K562 (cell line): Measurements from ENCODE around the gene IPO8. TPM values are rescaled to one million over a fixed set of nuclear protein-coding genes. Genes with fewer than 3 reads are reported as not detected.

Experiments used
- ATAC-seq: fragments of 200-7000 bp; cut with Tn5 transposase; 3 replicates; pipeline ENCODE4 v1.9.1; 2020; ENCODE audit warnings: moderate library complexity
- BruUV-seq: library from RNA; stranded (reverse); fragments of 400-500 nt; replicated peaks from 2 replicates; lab custom pipeline; 2021; lab: Mats Ljungman, UMichigan
- CTCF ChIA-PET: fragments of 300-600 bp; formaldehyde crosslinking; extraction: SDS; loops from one replicate; lab custom pipeline; 2021; ENCODE audit warnings: low intra/inter-chr PET ratio; lab: Yijun Ruan, JAX
- POLR2A ChIA-PET: fragments of 300-600, 350-650 bp; sonication (Branson Sonifier 250); formaldehyde crosslinking; extraction: SDS; loops from one replicate; lab custom pipeline; 2021; ENCODE audit warnings: antibody characterized with exemption, inconsistent platforms; lab: Yijun Ruan, JAX
- DNase-seq, 4 experiments: peaks; one replicate each; pipeline versions ENCODE4 v3.0.0 to v3.0.0-alpha.2; 2011 to 2018; ENCODE audit warnings: low spot score in 3 of 4, mixed read lengths in 3 of 4; ENCODE audit errors: extremely low read depth in 1 of 4
- FAIRE-seq: peaks from 2 replicates; lab custom pipeline; 2011; peaks lifted over from hg19 to GRCh38; lab: Jason Lieb, UNC
- H2AFZ ChIP-seq: 2 replicates; pipeline ENCODE4 v1.6.0; 2011; ENCODE audit warnings: low read depth, low read length, control low read depth, inconsistent platforms
- H3K27ac ChIP-seq: fragments of 200-600 bp; 3 replicates; pipeline ENCODE4 v1.8.0; 2011; ENCODE audit warnings: low read depth, mild to moderate bottlenecking, control low read depth, inconsistent platforms, low read length, moderate library complexity, mixed read lengths; ENCODE audit errors: extremely low read depth
- H3K27me3 ChIP-seq, 2 experiments: fragments of 300-600 bp in 1 of 2; 2 replicates in 1 of 2; 3 replicates in 1 of 2; pipeline versions ENCODE4 v1.6.0 to v1.8.0; 2011; ENCODE audit warnings: inconsistent platforms in 2 of 2, low read length in 2 of 2, mild to moderate bottlenecking in 1 of 2, mixed read lengths in 1 of 2, moderate library complexity in 1 of 2; ENCODE audit not compliant: control insufficient read depth in 2 of 2, insufficient read depth in 2 of 2
- H3K36me3 ChIP-seq: fragments of 300-600 bp; 3 replicates; pipeline ENCODE4 v1.8.0; 2011; ENCODE audit warnings: mild to moderate bottlenecking, low read length, inconsistent platforms; ENCODE audit not compliant: control insufficient read depth, insufficient read depth
- H3K4me1 ChIP-seq, 2 experiments: fragments of 200-600 bp in 1 of 2; replicated peaks in 1 of 2; 2 replicates in 1 of 2; 3 replicates in 1 of 2; pipeline versions ENCODE4 v1.5.1 to v1.8.0; 2011; ENCODE audit warnings: inconsistent platforms in 2 of 2, low read length in 2 of 2, mild to moderate bottlenecking in 1 of 2, mixed read lengths in 1 of 2, moderate library complexity in 1 of 2; ENCODE audit not compliant: control insufficient read depth in 2 of 2, insufficient read depth in 2 of 2
- H3K4me2 ChIP-seq: 2 replicates; pipeline ENCODE4 v1.6.1; 2011; ENCODE audit warnings: low read length, control low read depth, inconsistent platforms, mixed read lengths; ENCODE audit not compliant: insufficient read depth
- H3K4me3 ChIP-seq: fragments of 200-600 bp; sonication (generic), shearing (Covaris generic); 2 replicates; pipeline ENCODE4 v1.5.1; 2016; ENCODE audit warnings: control low read depth, inconsistent platforms
- H3K79me2 ChIP-seq: fragments of 200-600 bp; 3 replicates; pipeline ENCODE4 v1.8.0; 2011; ENCODE audit warnings: low read length, inconsistent platforms; ENCODE audit not compliant: control insufficient read depth, insufficient read depth
- H3K9ac ChIP-seq, 2 experiments: 2 replicates each; pipeline versions ENCODE4 v1.6.0 to v1.6.1; 2011; ENCODE audit warnings: low read depth in 2 of 2, low read length in 2 of 2, control low read depth in 1 of 2, inconsistent platforms in 1 of 2, mild to moderate bottlenecking in 1 of 2, mixed read lengths in 1 of 2; ENCODE audit not compliant: insufficient read depth in 1 of 2
- H3K9me1 ChIP-seq: one replicate; pipeline ENCODE4 v1.6.0; 2011; ENCODE audit warnings: inconsistent platforms, mild to moderate bottlenecking, low read length, moderate library complexity; ENCODE audit not compliant: control insufficient read depth, insufficient read depth
- H3K9me3 ChIP-seq: replicated peaks from 2 replicates; pipeline ENCODE4 v1.5.1; 2011; ENCODE audit warnings: low read depth, low read length, inconsistent platforms; ENCODE audit not compliant: control insufficient read depth, insufficient read depth
- H4K20me1 ChIP-seq: replicated peaks from 2 replicates; pipeline ENCODE4 v1.6.1; 2011; ENCODE audit warnings: low read length, inconsistent platforms, mixed read lengths; ENCODE audit not compliant: control insufficient read depth, insufficient read depth
- SNIP1 ChIP-seq: fragments of 450-650 bp; IDR thresholded peaks from 2 replicates; pipeline ENCODE4 v1.7.1; 2017; ENCODE audit warnings: low read depth, mild to moderate bottlenecking
- U2AF2 ChIP-seq: fragments of 200-400 bp; formaldehyde crosslinking; optimal IDR thresholded peaks from 2 replicates; pipeline ENCODE3; 2017; ENCODE audit warnings: low read depth, mild to moderate bottlenecking, low read length
- WGBS: fragments of 100-300 bp; shearing (Covaris generic); methylation state at CpG from one replicate; pipeline ENCODE4 v1.1.6; 2016; ENCODE audit warnings: low coverage, mixed read lengths; ENCODE audit not compliant: insufficient coverage; ENCODE audit errors: missing lambda C conversion rate; 5-methylcytosine and 5-hydroxymethylcytosine counted together
- in situ Hi-C: fragments of 300-500 bp; cut with MboI; formaldehyde crosslinking; loops from 4 replicates; pipeline ENCODE4 v1.15.0; 2018; ENCODE audit warnings: inconsistent platforms, mixed read lengths
- intact Hi-C: fragments of 100-400 bp; cut with micrococcal nuclease; formaldehyde crosslinking; loops from 2 replicates; pipeline ENCODE4 v1.14.2; 2022
- polyA plus RNA-seq, 8 experiments: library from polyadenylated mRNA; depleted of rRNA in 4 of 8; stranded (reverse) in 5 of 8; unstranded in 3 of 8; fragments of >200 nt; fragmentation: Nextera tagmentation in 2 of 8; fragmentation: Illumina TruSeq in 1 of 8; extraction: Ambion mirVana in 2 of 8; extraction: Trizol in 1 of 8; gene quantifications; 2 replicates each; pipeline versions ENCODE4 v1.2.1 to v1.2.3, GENCODE V29; 2011 to 2014; ENCODE audit warnings: inconsistent platforms in 1 of 8, missing spikeins in 1 of 8
- total RNA-seq, 7 experiments: library from RNA; depleted of rRNA in 6 of 7; stranded (reverse); fragments of >200 nt in 6 of 7; fragmentation: Illumina TruSeq in 2 of 7; extraction: Trizol in 2 of 7; gene quantifications; 2 replicates each; pipeline versions ENCODE4 v1.2.1 to v1.2.3, GENCODE V29; 2011 to 2021; ENCODE audit warnings: low replicate concordance in 1 of 7
- TF ChIP-seq, protein P1 (sequence below): fragments of 450-650 bp; IDR thresholded peaks from 2 replicates; pipeline ENCODE4 v1.6.1; 2018; ENCODE audit warnings: mild to moderate bottlenecking, low read depth; ENCODE audit not compliant: partially characterized antibody
- TF ChIP-seq, protein P2 (sequence below): sonication (generic); formaldehyde crosslinking; IDR thresholded peaks from 2 replicates; pipeline ENCODE4 v1.8.0; 2022; ENCODE audit warnings: missing genetic modification reagents, mild to moderate bottlenecking, borderline replicate concordance
- TF ChIP-seq, protein P3 (sequence below): sonication (generic); formaldehyde crosslinking; IDR thresholded peaks from 2 replicates; pipeline ENCODE4 v1.8.0; 2022; ENCODE audit warnings: mild to moderate bottlenecking, missing genetic modification reagents
- TF ChIP-seq, protein P4 (sequence below): fragments of 250-450 bp; sonication (Bioruptor Pico); IDR thresholded peaks from 2 replicates; pipeline ENCODE4 v1.9.0; 2021; ENCODE audit warnings: mild to moderate bottlenecking

IPO8 gene
- total and polyA plus RNA-seq, 9 of the 15 experiments (the other 6 are each of a cell fraction or from before 2014, with no cell fraction given): 6.5 to 39.6 (median 24.7) TPM

DNA sequence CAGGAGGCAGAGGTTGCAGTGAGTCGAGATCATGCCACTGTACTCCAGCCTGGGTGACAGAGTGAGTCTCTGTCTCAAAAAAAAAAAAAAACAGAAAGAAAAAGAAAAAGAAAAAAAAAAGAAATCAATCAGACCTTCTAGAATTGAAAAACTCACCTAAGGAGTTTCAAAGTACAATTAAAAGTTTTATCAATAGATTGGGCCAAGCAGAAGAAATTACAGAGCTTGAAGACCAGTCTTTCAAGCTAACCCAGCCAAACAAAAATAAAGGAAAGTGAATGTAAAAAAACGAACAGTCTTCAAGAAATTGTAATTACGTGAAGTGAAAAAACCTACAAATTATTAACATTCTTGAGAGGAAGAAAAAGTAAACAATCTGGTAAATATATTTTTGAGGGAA, 93.0 kb downstream of the IPO8 start:
- ChIA-PET CTCF (no interaction called here), POLR2A (no interaction called here)
- no peak for TF ChIP-seq U2AF2
- TF ChIP-seq, protein P1, sequence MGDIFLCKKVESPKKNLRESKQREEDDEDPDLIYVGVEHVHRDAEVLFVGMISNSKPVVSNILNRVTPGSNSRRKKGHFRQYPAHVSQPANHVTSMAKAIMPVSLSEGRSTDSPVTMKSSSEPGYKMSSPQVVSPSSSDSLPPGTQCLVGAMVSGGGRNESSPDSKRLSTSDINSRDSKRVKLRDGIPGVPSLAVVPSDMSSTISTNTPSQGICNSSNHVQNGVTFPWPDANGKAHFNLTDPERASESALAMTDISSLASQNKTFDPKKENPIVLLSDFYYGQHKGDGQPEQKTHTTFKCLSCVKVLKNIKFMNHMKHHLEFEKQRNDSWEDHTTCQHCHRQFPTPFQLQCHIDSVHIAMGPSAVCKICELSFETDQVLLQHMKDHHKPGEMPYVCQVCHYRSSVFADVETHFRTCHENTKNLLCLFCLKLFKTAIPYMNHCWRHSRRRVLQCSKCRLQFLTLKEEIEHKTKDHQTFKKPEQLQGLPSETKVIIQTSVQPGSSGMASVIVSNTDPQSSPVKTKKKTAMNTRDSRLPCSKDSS: peak; percentile 17
- Histone ChIP-seq H3K9me3 (peaks cover 5% of the 10 kb centered on the region; the same call in 1 of the 2 replicates), H3K4me1 (no peaks in the 10 kb centered on the region; a peak in 1 of 5 replicates), H3K9ac (no peak overlapping the region), H2AFZ (no peak overlapping the region), H3K79me2 (no peaks in the 10 kb centered on the region), H4K20me1 (no peaks in the 10 kb centered on the region), H3K27ac (no peak overlapping the region), H3K27me3 (no peaks in the 10 kb centered on the region), H3K4me2 (no peak overlapping the region), H3K36me3 (no peaks in the 10 kb centered on the region), H3K9me1 (no peaks in the 10 kb centered on the region), H3K4me3 (no peak overlapping the region)
- no TSS peak for BruUV-seq
- WGBS: 10% methylated on average over 2 of the region's 3 CpGs
- intact Hi-C loops (no loop called here), in situ Hi-C loops (no loop called here)
- no peak for DNase-seq
- ATAC-seq: no peak
- FAIRE-seq: no peak

DNA sequence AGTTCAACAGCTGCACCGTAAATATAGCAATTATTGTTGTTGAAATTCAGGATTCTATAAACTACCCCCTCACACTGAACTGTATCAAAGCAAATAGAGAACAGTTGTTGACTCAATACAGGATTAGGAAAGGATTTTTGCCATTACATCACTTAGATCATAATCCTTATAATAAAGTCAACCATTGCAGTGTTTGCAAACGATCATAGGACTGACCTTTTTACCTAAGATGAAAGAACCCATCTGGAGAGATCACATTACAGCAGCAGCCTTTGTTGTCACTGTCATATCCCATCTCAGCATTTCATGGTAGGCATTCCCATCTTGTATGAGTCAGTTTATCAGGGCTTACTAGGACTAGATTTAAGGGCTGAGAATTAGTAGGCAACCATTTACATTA, 96.1 kb downstream of the IPO8 start:
- no peak for FAIRE-seq
- Histone ChIP-seq H3K9me1 (no peaks in the 10 kb centered on the region), H3K4me2 (no peak overlapping the region), H3K27ac (no peak overlapping the region), H3K36me3 (no peaks in the 10 kb centered on the region), H3K9ac (no peak overlapping the region), H4K20me1 (no peaks in the 10 kb centered on the region), H3K4me1 (no peaks in the 10 kb centered on the region; a peak in 1 of 5 replicates), H3K27me3 (no peaks in the 10 kb centered on the region), H3K79me2 (no peaks in the 10 kb centered on the region), H3K4me3 (no peak overlapping the region), H3K9me3 (peaks cover 5% of the 10 kb centered on the region; the same call in 1 of the 2 replicates), H2AFZ (no peak overlapping the region)
- TF ChIP-seq, protein P2, sequence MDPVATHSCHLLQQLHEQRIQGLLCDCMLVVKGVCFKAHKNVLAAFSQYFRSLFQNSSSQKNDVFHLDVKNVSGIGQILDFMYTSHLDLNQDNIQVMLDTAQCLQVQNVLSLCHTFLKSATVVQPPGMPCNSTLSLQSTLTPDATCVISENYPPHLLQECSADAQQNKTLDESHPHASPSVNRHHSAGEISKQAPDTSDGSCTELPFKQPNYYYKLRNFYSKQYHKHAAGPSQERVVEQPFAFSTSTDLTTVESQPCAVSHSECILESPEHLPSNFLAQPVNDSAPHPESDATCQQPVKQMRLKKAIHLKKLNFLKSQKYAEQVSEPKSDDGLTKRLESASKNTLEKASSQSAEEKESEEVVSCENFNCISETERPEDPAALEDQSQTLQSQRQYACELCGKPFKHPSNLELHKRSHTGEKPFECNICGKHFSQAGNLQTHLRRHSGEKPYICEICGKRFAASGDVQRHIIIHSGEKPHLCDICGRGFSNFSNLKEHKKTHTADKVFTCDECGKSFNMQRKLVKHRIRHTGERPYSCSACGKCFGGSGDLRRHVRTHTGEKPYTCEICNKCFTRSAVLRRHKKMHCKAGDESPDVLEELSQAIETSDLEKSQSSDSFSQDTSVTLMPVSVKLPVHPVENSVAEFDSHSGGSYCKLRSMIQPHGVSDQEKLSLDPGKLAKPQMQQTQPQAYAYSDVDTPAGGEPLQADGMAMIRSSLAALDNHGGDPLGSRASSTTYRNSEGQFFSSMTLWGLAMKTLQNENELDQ: no peak
- TF ChIP-seq, protein P3, sequence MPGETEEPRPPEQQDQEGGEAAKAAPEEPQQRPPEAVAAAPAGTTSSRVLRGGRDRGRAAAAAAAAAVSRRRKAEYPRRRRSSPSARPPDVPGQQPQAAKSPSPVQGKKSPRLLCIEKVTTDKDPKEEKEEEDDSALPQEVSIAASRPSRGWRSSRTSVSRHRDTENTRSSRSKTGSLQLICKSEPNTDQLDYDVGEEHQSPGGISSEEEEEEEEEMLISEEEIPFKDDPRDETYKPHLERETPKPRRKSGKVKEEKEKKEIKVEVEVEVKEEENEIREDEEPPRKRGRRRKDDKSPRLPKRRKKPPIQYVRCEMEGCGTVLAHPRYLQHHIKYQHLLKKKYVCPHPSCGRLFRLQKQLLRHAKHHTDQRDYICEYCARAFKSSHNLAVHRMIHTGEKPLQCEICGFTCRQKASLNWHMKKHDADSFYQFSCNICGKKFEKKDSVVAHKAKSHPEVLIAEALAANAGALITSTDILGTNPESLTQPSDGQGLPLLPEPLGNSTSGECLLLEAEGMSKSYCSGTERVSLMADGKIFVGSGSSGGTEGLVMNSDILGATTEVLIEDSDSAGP (CRISPR knock-in tag): no peak
- TF ChIP-seq, protein P4, sequence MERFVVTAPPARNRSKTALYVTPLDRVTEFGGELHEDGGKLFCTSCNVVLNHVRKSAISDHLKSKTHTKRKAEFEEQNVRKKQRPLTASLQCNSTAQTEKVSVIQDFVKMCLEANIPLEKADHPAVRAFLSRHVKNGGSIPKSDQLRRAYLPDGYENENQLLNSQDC (CRISPR knock-in tag): no peak
- TF ChIP-seq SNIP1: no peak
- no peak for ATAC-seq
- intact Hi-C loops: no loop called here
- BruUV-seq: no TSS peak
- 2% methylated on average over 2 of the region's 2 CpGs for WGBS
- in situ Hi-C loops: no loop called here
- no peak for DNase-seq
- ChIA-PET CTCF (no interaction called here), POLR2A (no interaction called here)
